ENCODE measurements around the gene BMAL2.

Gene BMAL2

GRCh38 chr12:27361372-27361771 is 28.7 kb downstream of the BMAL2 start:
- DNase-seq, result no peak

- no peak for DNase-seq
Measured at GRCh38 chr12:27366621-27367020, 34.0 kb downstream of the BMAL2 start.

- DNase-seq, result no peak
Measured at GRCh38 chr12:27367078-27367477, 34.4 kb downstream of the BMAL2 start.

GRCh38 chr12:27382171-27382795 is 49.6 kb downstream of the BMAL2 start:
- no peak for DNase-seq

Data from eye (tissue), 1 donor.